Testis (tissue), 2 donors: Measurements from ENCODE around the gene CDH22.

ENCODE experiments used
- POLR2A ChIP-seq: fragments of 450-650 bp; IDR thresholded peaks from one replicate; pipeline ENCODE4 v1.6.1; 2017; ENCODE audit warnings: antibody characterized with exemption, mild to moderate bottlenecking, moderate library complexity
- TF ChIP-seq, protein P1 (sequence below), 3 experiments: fragments of 450-650 bp in 2 of 3; fragments of 200-600 bp in 1 of 3; sonication (generic) in 1 of 3; IDR thresholded peaks; one replicate each; pipeline ENCODE4 v1.5.1; 2016 to 2019; ENCODE audit warnings: antibody characterized with exemption in 3 of 3, mild to moderate bottlenecking in 2 of 3, moderate library complexity in 1 of 3

DNA sequence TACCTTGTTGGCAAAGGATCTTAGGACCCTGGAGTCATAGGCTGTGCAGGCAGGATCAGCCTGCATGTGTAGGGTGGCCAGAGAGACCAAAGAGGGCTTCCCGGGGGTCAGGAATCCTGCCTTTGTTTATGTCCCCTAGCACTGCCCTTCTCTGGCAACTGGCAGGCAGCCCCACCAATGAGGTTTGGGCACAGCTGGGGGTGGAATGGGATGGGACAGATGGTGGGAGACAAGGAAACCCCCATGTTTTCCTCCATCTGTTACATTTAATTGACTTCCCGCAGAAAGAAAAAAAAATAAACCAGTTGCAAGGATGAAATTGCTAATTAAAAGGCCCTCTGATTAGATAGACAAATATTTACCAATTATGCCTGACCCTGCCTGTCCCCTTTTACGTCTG is 162.6 kb downstream of the CDH22 start:
- TF ChIP-seq, protein P1, sequence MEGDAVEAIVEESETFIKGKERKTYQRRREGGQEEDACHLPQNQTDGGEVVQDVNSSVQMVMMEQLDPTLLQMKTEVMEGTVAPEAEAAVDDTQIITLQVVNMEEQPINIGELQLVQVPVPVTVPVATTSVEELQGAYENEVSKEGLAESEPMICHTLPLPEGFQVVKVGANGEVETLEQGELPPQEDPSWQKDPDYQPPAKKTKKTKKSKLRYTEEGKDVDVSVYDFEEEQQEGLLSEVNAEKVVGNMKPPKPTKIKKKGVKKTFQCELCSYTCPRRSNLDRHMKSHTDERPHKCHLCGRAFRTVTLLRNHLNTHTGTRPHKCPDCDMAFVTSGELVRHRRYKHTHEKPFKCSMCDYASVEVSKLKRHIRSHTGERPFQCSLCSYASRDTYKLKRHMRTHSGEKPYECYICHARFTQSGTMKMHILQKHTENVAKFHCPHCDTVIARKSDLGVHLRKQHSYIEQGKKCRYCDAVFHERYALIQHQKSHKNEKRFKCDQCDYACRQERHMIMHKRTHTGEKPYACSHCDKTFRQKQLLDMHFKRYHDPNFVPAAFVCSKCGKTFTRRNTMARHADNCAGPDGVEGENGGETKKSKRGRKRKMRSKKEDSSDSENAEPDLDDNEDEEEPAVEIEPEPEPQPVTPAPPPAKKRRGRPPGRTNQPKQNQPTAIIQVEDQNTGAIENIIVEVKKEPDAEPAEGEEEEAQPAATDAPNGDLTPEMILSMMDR (IDR thresholded peaks at IDR 0.05), result no peak
- no peak for TF ChIP-seq POLR2A
